ENCODE measurements around the gene INPP5F. TPM values are rescaled to one million over a fixed set of nuclear protein-coding genes. Genes with fewer than 3 reads are reported as not detected.

INPP5F gene
- total RNA-seq, 3 donors from 2014 or later = 18.1 to 23.6 (median 21.1) TPM

- DNase-seq (no peak), ATAC-seq (no peak)
- Mint-ChIP-seq H3K4me1 (ENCODE audit: low read depth) (peaks cover 6% of the 10 kb centered on the region), H3K4me3 (no peak overlapping the region), H3K36me3 (ENCODE audit: insufficient read depth) (no peaks in the 10 kb centered on the region), H3K27me3 (ENCODE audit: low read depth) (no peaks in the 10 kb centered on the region), H3K9me3 (no peaks in the 10 kb centered on the region)
Observed at GRCh38 chr10:119878524-119878923, 152.7 kb downstream of the INPP5F start.

Other genes starting within 250 kb of the INPP5F start
- gene RGS10, start 183.3 kb upstream of the INPP5F start, total RNA-seq = 100 to 1,000 TPM; 116 to 163 (median 137) TPM
- 100 to 1,000 TPM; 177 TPM for gene TIAL1, start 129.1 kb upstream of the INPP5F start, total RNA-seq
- gene BAG3, start 74.7 kb upstream of the INPP5F start, total RNA-seq = 10 to 100 TPM; 14.7 to 21.6 (median 15.8) TPM
- 100 to 1,000 TPM; 135 to 158 (median 142) TPM for gene MCMBP, start 146.8 kb downstream of the INPP5F start, total RNA-seq
- 10 to 100 TPM; 75.4 to 80.3 (median 80.2) TPM for gene SEC23IP, start 166.7 kb downstream of the INPP5F start, total RNA-seq

All from activated T-cell treated with anti-CD3 and anti-CD28 coated beads, Interleukin-2, amount 50 U/mL, for 4 hours (primary cell).